GM20431 (cell line): ENCODE data around the gene IL6R.

Source experiments
- in situ Hi-C: fragments of 300-500 bp; cut with MseI, MboI; formaldehyde crosslinking; loops from one replicate; pipeline ENCODE4 v1.15.0; 2020; ENCODE audit warnings: low sequenced_read_pairs; ENCODE audit not compliant: unreplicated experiment

IL6R gene

GRCh38 chr1:154471304-154471703, 66.2 kb downstream of the IL6R start:
- in situ Hi-C loops = no loop called here

GRCh38 chr1:154474802-154475201, 69.7 kb downstream of the IL6R start:
- in situ Hi-C loops = no loop called here

- in situ Hi-C loops = no loop called here
Measured at GRCh38 chr1:154476791-154477190, 71.6 kb downstream of the IL6R start.

GRCh38 chr1:154478013-154478412, 72.9 kb downstream of the IL6R start:
- in situ Hi-C loops = no loop called here

GRCh38 chr1:154478639-154479038, 73.5 kb downstream of the IL6R start:
- in situ Hi-C loops = no loop called here

- in situ Hi-C loops = loop anchor here (10.0 kb wide), 1 partner anchor 65 kb away; no protein-coding TSS in a partner anchor
Measured at GRCh38 chr1:154479764-154480421, 74.8 kb downstream of the IL6R start.

GRCh38 chr1:154481053-154481452, 75.9 kb downstream of the IL6R start:
- in situ Hi-C loops = loop anchor here (10.0 kb wide), 1 partner anchor 64 kb away; no protein-coding TSS in a partner anchor

GRCh38 chr1:154483941-154484803, 79.0 kb downstream of the IL6R start:
- in situ Hi-C loops = loop anchor here (10.0 kb wide), 1 partner anchor 61 kb away; no protein-coding TSS in a partner anchor

- in situ Hi-C loops = loop anchor here (10.0 kb wide), 1 partner anchor 60 kb away; no protein-coding TSS in a partner anchor
Measured at GRCh38 chr1:154485106-154485505, 80.0 kb downstream of the IL6R start.

- in situ Hi-C loops = loop anchor here (10.0 kb wide), 1 partner anchor 59 kb away; no protein-coding TSS in a partner anchor
Measured at GRCh38 chr1:154485910-154486496, 80.9 kb downstream of the IL6R start.

- in situ Hi-C loops = loop anchor here (10.0 kb wide), 1 partner anchor 58 kb away; no protein-coding TSS in a partner anchor
Measured at GRCh38 chr1:154486756-154487155, 81.6 kb downstream of the IL6R start.

- in situ Hi-C loops = loop anchor here (10.0 kb wide), 1 partner anchor 56 kb away; no protein-coding TSS in a partner anchor
Measured at GRCh38 chr1:154488922-154489321, 83.8 kb downstream of the IL6R start.

- in situ Hi-C loops = loop anchor here (10.0 kb wide), 1 partner anchor 55 kb away; no protein-coding TSS in a partner anchor
Measured at GRCh38 chr1:154489695-154490274, 84.6 kb downstream of the IL6R start.

GRCh38 chr1:154490317-154490716, 85.2 kb downstream of the IL6R start:
- in situ Hi-C loops = no loop called here

- in situ Hi-C loops = no loop called here
Measured at GRCh38 chr1:154492115-154492514, 87.0 kb downstream of the IL6R start.

- in situ Hi-C loops = no loop called here
Measured at GRCh38 chr1:154493276-154493675, 88.1 kb downstream of the IL6R start.

- in situ Hi-C loops = no loop called here
Measured at GRCh38 chr1:154495496-154496273, 90.5 kb downstream of the IL6R start.

GRCh38 chr1:154496383-154496782, 91.2 kb downstream of the IL6R start:
- in situ Hi-C loops = no loop called here

- in situ Hi-C loops = no loop called here
Measured at GRCh38 chr1:154497026-154497806, 92.1 kb downstream of the IL6R start.
